ENCODE measurements around the gene CTTN.
A peak's percentile ranks its signal among the peaks of the same experiment; 100 is the strongest.
"Not testable (repeated sequence)": the region's sequence is repeated elsewhere in the genome, so short reads cannot be mapped to it uniquely, and the experiment has no call there.

CTTN gene

GRCh38 chr11:70448983-70449567, 50.7 kb downstream of the CTTN start:
- DNase-seq (ENCODE audit: low read depth) = no peak
- peak; percentile 38 for TF ChIP-seq CTCF (IDR thresholded peaks at IDR 0.05; ENCODE audit: insufficient read depth, low read depth, low read length, missing control alignments)
- no peak overlapping the region for H3K4me3 ChIP-seq (ENCODE audit: low read length)

- H3K4me3 ChIP-seq (ENCODE audit: low read length) = no peak overlapping the region
- no peak for DNase-seq (ENCODE audit: low read depth)
- TF ChIP-seq CTCF (IDR thresholded peaks at IDR 0.05; ENCODE audit: insufficient read depth, low read depth, low read length, missing control alignments) = no peak
Measured at GRCh38 chr11:70454197-70454767, 56.0 kb downstream of the CTTN start.

- not testable (repeated sequence) for H3K4me3 ChIP-seq (ENCODE audit: low read length); DNase-seq (ENCODE audit: low read depth)
Measured at GRCh38 chr11:70454811-70455210, 56.5 kb downstream of the CTTN start.

GRCh38 chr11:70455354-70455753, 57.0 kb downstream of the CTTN start:
- H3K4me3 ChIP-seq (ENCODE audit: low read length) = no peak overlapping the region
- no peak for DNase-seq (ENCODE audit: low read depth)
- TF ChIP-seq CTCF (IDR thresholded peaks at IDR 0.05; ENCODE audit: insufficient read depth, low read depth, low read length, missing control alignments) = no peak

- no peak overlapping the region for H3K4me3 ChIP-seq (ENCODE audit: low read length)
- DNase-seq (ENCODE audit: low read depth) = no peak
- no peak for TF ChIP-seq CTCF (IDR thresholded peaks at IDR 0.05; ENCODE audit: insufficient read depth, low read depth, low read length, missing control alignments)
Measured at GRCh38 chr11:70456921-70457532, 58.7 kb downstream of the CTTN start.

GRCh38 chr11:70458736-70459135, 60.4 kb downstream of the CTTN start:
- no peak for TF ChIP-seq CTCF (IDR thresholded peaks at IDR 0.05; ENCODE audit: insufficient read depth, low read depth, low read length, missing control alignments)
- H3K4me3 ChIP-seq (ENCODE audit: low read length) = no peak overlapping the region
- no peak for DNase-seq (ENCODE audit: low read depth)

- DNase-seq (ENCODE audit: low read depth) = no peak
- no peak for TF ChIP-seq CTCF (IDR thresholded peaks at IDR 0.05; ENCODE audit: insufficient read depth, low read depth, low read length, missing control alignments)
- no peak overlapping the region for H3K4me3 ChIP-seq (ENCODE audit: low read length)
Measured at GRCh38 chr11:70460111-70460510, 61.8 kb downstream of the CTTN start.

Measured in epithelial cell of esophagus (primary cell).